G401 (cell line): Measurements from ENCODE around the gene TSHB. TPM values are rescaled to one million over a fixed set of nuclear protein-coding genes. Genes with fewer than 3 reads are reported as not detected.

Experiments used
- DNase-seq: peaks from one replicate; pipeline ENCODE4 v3.0.0-alpha.2; 2015; ENCODE audit warnings: low spot score
- in situ Hi-C: cut with HindIII; loops from 2 replicates; pipeline ENCODE4 v1.10.0; 2016; ENCODE audit warnings: low sequenced_read_pairs, mixed read lengths
- total RNA-seq: library from RNA; depleted of rRNA; stranded (reverse); fragments of >200 nt; shearing (Covaris generic); gene quantifications from 2 replicates; pipeline ENCODE4 v1.2.3, GENCODE V29; 2014

Gene TSHB
- total RNA-seq, 1 experiment from 2014 or later: not detected

GRCh38 chr1:115056395-115056798 is 26.8 kb downstream of the TSHB start:
- in situ Hi-C loops: no loop called here
- DNase-seq: no peak

- in situ Hi-C loops: no loop called here
Measured at GRCh38 chr1:115057661-115058254, 28.1 kb downstream of the TSHB start.

GRCh38 chr1:115059316-115059715 is 29.7 kb downstream of the TSHB start:
- DNase-seq: no peak
- in situ Hi-C loops: no loop called here

More at GRCh38 chr1:115057661-115058254, 28.1 kb downstream of the TSHB start:
- DNase-seq: no peak

GRCh38 chr1:115060501-115060900 is 30.9 kb downstream of the TSHB start:
- DNase-seq: no peak
- in situ Hi-C loops: no loop called here

GRCh38 chr1:115062542-115063004 is 32.9 kb downstream of the TSHB start:
- in situ Hi-C loops: no loop called here
- no peak for DNase-seq

GRCh38 chr1:115063228-115063901 is 33.7 kb downstream of the TSHB start:
- in situ Hi-C loops: no loop called here
- DNase-seq: no peak

GRCh38 chr1:115064461-115064860 is 34.8 kb downstream of the TSHB start:
- DNase-seq: no peak
- in situ Hi-C loops: no loop called here

- no peak for DNase-seq
- in situ Hi-C loops: no loop called here
Measured at GRCh38 chr1:115065021-115065420, 35.4 kb downstream of the TSHB start.

GRCh38 chr1:115067161-115067859 is 37.7 kb downstream of the TSHB start:
- in situ Hi-C loops: no loop called here

GRCh38 chr1:115068826-115069585 is 39.4 kb downstream of the TSHB start:
- no peak for DNase-seq

More at GRCh38 chr1:115067161-115067859, 37.7 kb downstream of the TSHB start:
- DNase-seq: no peak

GRCh38 chr1:115069659-115070308 is 40.2 kb downstream of the TSHB start:
- in situ Hi-C loops: no loop called here
- DNase-seq: no peak

More at GRCh38 chr1:115068826-115069585, 39.4 kb downstream of the TSHB start:
- in situ Hi-C loops: no loop called here

- no peak for DNase-seq
- in situ Hi-C loops: no loop called here
Measured at GRCh38 chr1:115071012-115071664, 41.5 kb downstream of the TSHB start.

GRCh38 chr1:115073298-115074087 is 43.9 kb downstream of the TSHB start:
- no peak for DNase-seq
- in situ Hi-C loops: no loop called here

- no peak for DNase-seq
- in situ Hi-C loops: no loop called here
Measured at GRCh38 chr1:115074839-115075534, 45.4 kb downstream of the TSHB start.

GRCh38 chr1:115076384-115076915 is 46.8 kb downstream of the TSHB start:
- DNase-seq: no peak
- in situ Hi-C loops: no loop called here

- in situ Hi-C loops: no loop called here
- DNase-seq: no peak
Measured at GRCh38 chr1:115077286-115077983, 47.8 kb downstream of the TSHB start.

- no peak for DNase-seq
- in situ Hi-C loops: no loop called here
Measured at GRCh38 chr1:115077984-115078330, 48.3 kb downstream of the TSHB start.
